ENCODE measurements around the gene CDCA5.

The CDCA5 gene

GRCh38 chr11:65095974-65096806, 12.3 kb upstream of the CDCA5 start, which contains the start of gene VPS51:
Gene VPS51, plus strand, starts transcription at chr11:65096214. Its CDS starts 37 bp downstream, at chr11:65096251.
- H3K4me1 ChIP-seq (ENCODE audit: insufficient read depth, low read length), result 0 out of 2 replicates have a peak, but pooled peaks cover 4% of the 10 kb centered on the region

GRCh38 chr11:65095427-65095826, 11.6 kb upstream of the CDCA5 start:
- Histone ChIP-seq H3K27me3 (ENCODE audit: insufficient read depth, low read length) (no peaks in the 10 kb centered on the region), H3K36me3 (ENCODE audit: insufficient read depth, low read depth, low read length) (peaks cover 17% of the 10 kb centered on the region), H3K4me3 (ENCODE audit: low read length) (peak overlapping the region; percentile 81; the same call in 1 of the 2 replicates), H3K27ac (ENCODE audit: low read length) (no peak overlapping the region), H3K9me3 (ENCODE audit: insufficient read depth, low read depth, low read length) (no peaks in the 10 kb centered on the region), H3K9ac (ENCODE audit: low read depth, low read length) (peak overlapping the region; percentile 73; the same call in 1 of the 2 replicates), H3K4me1 (ENCODE audit: insufficient read depth, low read length) (0 out of 2 replicates have a peak, but pooled peaks cover 4% of the 10 kb centered on the region)

More at GRCh38 chr11:65095974-65096806, 12.3 kb upstream of the CDCA5 start, which contains the start of gene VPS51:
- Histone ChIP-seq H3K27me3 (ENCODE audit: insufficient read depth, low read length) (no peaks in the 10 kb centered on the region), H3K36me3 (ENCODE audit: insufficient read depth, low read depth, low read length) (peaks cover 17% of the 10 kb centered on the region), H3K9me3 (ENCODE audit: insufficient read depth, low read depth, low read length) (no peaks in the 10 kb centered on the region), H3K9ac (ENCODE audit: low read depth, low read length) (peak within 1 kb of the TSS; percentile 73), H3K4me3 (ENCODE audit: low read length) (peak within 1 kb of the TSS; percentile 81), H3K27ac (ENCODE audit: low read length) (no peak within 1 kb of the TSS)

GRCh38 chr11:65090628-65091027, 6.8 kb upstream of the CDCA5 start:
- Histone ChIP-seq H3K9me3 (ENCODE audit: insufficient read depth, low read depth, low read length) (no peaks in the 10 kb centered on the region), H3K4me1 (ENCODE audit: insufficient read depth, low read length) (no peaks in the 10 kb centered on the region), H3K27ac (ENCODE audit: low read length) (no peak overlapping the region), H3K4me3 (ENCODE audit: low read length) (no peak overlapping the region), H3K36me3 (ENCODE audit: insufficient read depth, low read depth, low read length) (peaks cover 24% of the 10 kb centered on the region), H3K9ac (ENCODE audit: low read depth, low read length) (no peak overlapping the region), H3K27me3 (ENCODE audit: insufficient read depth, low read length) (no peaks in the 10 kb centered on the region)

GRCh38 chr11:65089621-65090020, 5.8 kb upstream of the CDCA5 start:
- no peaks in the 10 kb centered on the region for H3K9me3 ChIP-seq (ENCODE audit: insufficient read depth, low read depth, low read length)
- H3K4me1 ChIP-seq (ENCODE audit: insufficient read depth, low read length), result 0 out of 2 replicates have a peak, but pooled peaks cover 4% of the 10 kb centered on the region
- no peak overlapping the region for H3K9ac ChIP-seq (ENCODE audit: low read depth, low read length)

GRCh38 chr11:65087827-65088226, 4.0 kb upstream of the CDCA5 start:
- peaks cover 30% of the 10 kb centered on the region for H3K36me3 ChIP-seq (ENCODE audit: insufficient read depth, low read depth, low read length)
- no peak overlapping the region for H3K9ac ChIP-seq (ENCODE audit: low read depth, low read length)
- no peaks in the 10 kb centered on the region for H3K9me3 ChIP-seq (ENCODE audit: insufficient read depth, low read depth, low read length)
- peaks cover 8% of the 10 kb centered on the region for H3K4me1 ChIP-seq (ENCODE audit: insufficient read depth, low read length)
- H3K4me3 ChIP-seq (ENCODE audit: low read length), result no peak overlapping the region
- no peak overlapping the region for H3K27ac ChIP-seq (ENCODE audit: low read length)
- no peaks in the 10 kb centered on the region for H3K27me3 ChIP-seq (ENCODE audit: insufficient read depth, low read length)

More at GRCh38 chr11:65089621-65090020, 5.8 kb upstream of the CDCA5 start:
- H3K27me3 ChIP-seq (ENCODE audit: insufficient read depth, low read length), result no peaks in the 10 kb centered on the region
- H3K27ac ChIP-seq (ENCODE audit: low read length), result no peak overlapping the region
- no peak overlapping the region for H3K4me3 ChIP-seq (ENCODE audit: low read length)
- H3K36me3 ChIP-seq (ENCODE audit: insufficient read depth, low read depth, low read length), result peaks cover 30% of the 10 kb centered on the region

GRCh38 chr11:65087216-65087615, 3.4 kb upstream of the CDCA5 start:
- Histone ChIP-seq H3K36me3 (ENCODE audit: insufficient read depth, low read depth, low read length) (peaks cover 36% of the 10 kb centered on the region), H3K27ac (ENCODE audit: low read length) (no peak overlapping the region), H3K4me1 (ENCODE audit: insufficient read depth, low read length) (peaks cover 10% of the 10 kb centered on the region), H3K9ac (ENCODE audit: low read depth, low read length) (no peak overlapping the region), H3K9me3 (ENCODE audit: insufficient read depth, low read depth, low read length) (no peaks in the 10 kb centered on the region), H3K4me3 (ENCODE audit: low read length) (no peak overlapping the region), H3K27me3 (ENCODE audit: insufficient read depth, low read length) (no peaks in the 10 kb centered on the region)

GRCh38 chr11:65086809-65087208, 3.0 kb upstream of the CDCA5 start:
- H3K27ac ChIP-seq (ENCODE audit: low read length), result no peak overlapping the region
- no peak overlapping the region for H3K9ac ChIP-seq (ENCODE audit: low read depth, low read length)
- H3K4me1 ChIP-seq (ENCODE audit: insufficient read depth, low read length), result peaks cover 10% of the 10 kb centered on the region
- no peak overlapping the region for H3K4me3 ChIP-seq (ENCODE audit: low read length)
- H3K27me3 ChIP-seq (ENCODE audit: insufficient read depth, low read length), result no peaks in the 10 kb centered on the region
- no peaks in the 10 kb centered on the region for H3K9me3 ChIP-seq (ENCODE audit: insufficient read depth, low read depth, low read length)
- H3K36me3 ChIP-seq (ENCODE audit: insufficient read depth, low read depth, low read length), result peaks cover 40% of the 10 kb centered on the region

- H3K4me3 ChIP-seq (ENCODE audit: low read length), result peak overlapping the region; percentile 97; the same call in 1 of the 2 replicates
- peaks cover 54% of the 10 kb centered on the region for H3K36me3 ChIP-seq (ENCODE audit: insufficient read depth, low read depth, low read length)
- H3K27me3 ChIP-seq (ENCODE audit: insufficient read depth, low read length), result no peaks in the 10 kb centered on the region
- 0 out of 2 replicates have a peak overlapping the region, but pooled peaks have one; percentile 99 for H3K9ac ChIP-seq (ENCODE audit: low read depth, low read length)
- H3K27ac ChIP-seq (ENCODE audit: low read length), result no peak overlapping the region
- peaks cover 10% of the 10 kb centered on the region for H3K4me1 ChIP-seq (ENCODE audit: insufficient read depth, low read length)
- H3K9me3 ChIP-seq (ENCODE audit: insufficient read depth, low read depth, low read length), result no peaks in the 10 kb centered on the region
Measured at GRCh38 chr11:65085446-65085845, 1.6 kb upstream of the CDCA5 start.

- peaks cover 59% of the 10 kb centered on the region for H3K36me3 ChIP-seq (ENCODE audit: insufficient read depth, low read depth, low read length)
- H3K27me3 ChIP-seq (ENCODE audit: insufficient read depth, low read length), result no peaks in the 10 kb centered on the region
- peak overlapping the region; percentile 97 for H3K4me3 ChIP-seq (ENCODE audit: low read length)
- H3K9ac ChIP-seq (ENCODE audit: low read depth, low read length), result peak overlapping the region; percentile 99
- peaks cover 10% of the 10 kb centered on the region for H3K4me1 ChIP-seq (ENCODE audit: insufficient read depth, low read length)
- H3K27ac ChIP-seq (ENCODE audit: low read length), result peak overlapping the region; percentile 86
- H3K9me3 ChIP-seq (ENCODE audit: insufficient read depth, low read depth, low read length), result no peaks in the 10 kb centered on the region
Measured at GRCh38 chr11:65084598-65085375, 947 bp upstream of the CDCA5 start.

- no peaks in the 10 kb centered on the region for H3K27me3 ChIP-seq (ENCODE audit: insufficient read depth, low read length)
Measured at GRCh38 chr11:65083134-65083833, 556 bp downstream of the CDCA5 start.

GRCh38 chr11:65078786-65079342, 5.0 kb downstream of the CDCA5 start:
- Histone ChIP-seq H3K4me3 (ENCODE audit: low read length) (no peak overlapping the region), H3K9me3 (ENCODE audit: insufficient read depth, low read depth, low read length) (no peaks in the 10 kb centered on the region), H3K27me3 (ENCODE audit: insufficient read depth, low read length) (no peaks in the 10 kb centered on the region), H3K4me1 (ENCODE audit: insufficient read depth, low read length) (peaks cover 6% of the 10 kb centered on the region), H3K9ac (ENCODE audit: low read depth, low read length) (no peak overlapping the region), H3K27ac (ENCODE audit: low read length) (no peak overlapping the region), H3K36me3 (ENCODE audit: insufficient read depth, low read depth, low read length) (peaks cover 71% of the 10 kb centered on the region)

More at GRCh38 chr11:65083134-65083833, 556 bp downstream of the CDCA5 start:
- H3K27ac ChIP-seq (ENCODE audit: low read length), result peak overlapping the region; percentile 75
- H3K4me3 ChIP-seq (ENCODE audit: low read length), result peak overlapping the region; percentile 97
- peaks cover 67% of the 10 kb centered on the region for H3K36me3 ChIP-seq (ENCODE audit: insufficient read depth, low read depth, low read length)
- peak overlapping the region; percentile 99 for H3K9ac ChIP-seq (ENCODE audit: low read depth, low read length)
- no peaks in the 10 kb centered on the region for H3K9me3 ChIP-seq (ENCODE audit: insufficient read depth, low read depth, low read length)
- H3K4me1 ChIP-seq (ENCODE audit: insufficient read depth, low read length), result peaks cover 10% of the 10 kb centered on the region

Data from iPS-20b (cell line).